GM10248 (cell line): ENCODE data around the gene IQCB1.
"Not testable (repeated sequence)": the region's sequence is repeated elsewhere in the genome, so short reads cannot be mapped to it uniquely, and the experiment has no call there.

Experiments
- CTCF ChIA-PET: fragments of 300-600 bp; sonication (Branson Sonifier 250); formaldehyde crosslinking; extraction: SDS; loops from one replicate; lab custom pipeline; 2021; ENCODE audit warnings: antibody characterized with exemption; lab: Yijun Ruan, JAX
- POLR2A ChIA-PET: fragments of 350-650 bp; sonication (Branson Sonifier 250); formaldehyde crosslinking; extraction: SDS; loops from one replicate; lab custom pipeline; 2020; ENCODE audit warnings: antibody characterized with exemption; lab: Yijun Ruan, JAX
- DNase-seq: peaks from one replicate; pipeline ENCODE4 v3.0.0; 2012; ENCODE audit errors: extremely low spot score
- TF ChIP-seq, protein P1 (sequence below): IDR thresholded peaks from 2 replicates; pipeline ENCODE4 v1.5.1; 2012; ENCODE audit warnings: mild to moderate bottlenecking, low read depth; ENCODE audit errors: extremely low read depth, missing control alignments, control extremely low read depth

Gene IQCB1

DNA sequence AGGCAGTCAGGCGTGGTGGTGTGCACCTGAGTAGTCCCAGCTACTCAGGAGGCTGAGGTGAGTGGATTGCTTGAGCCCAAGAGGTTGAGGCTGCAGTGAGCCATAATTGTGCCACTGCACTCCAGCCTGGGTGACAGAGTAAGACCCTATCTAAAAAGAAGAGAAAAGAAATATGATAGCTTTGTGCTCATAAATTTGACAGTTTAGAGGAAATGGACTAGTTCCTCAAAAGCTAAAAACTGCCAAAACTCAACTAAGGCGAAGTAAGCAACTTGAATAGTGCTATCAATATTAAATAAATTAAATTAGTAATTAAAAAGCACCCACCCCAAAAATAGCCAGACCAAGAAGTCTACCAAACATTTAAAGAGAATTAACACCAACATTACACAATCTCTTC lies 34.9 kb upstream of the IQCB1 start:
- CTCF ChIA-PET, result interaction anchor here (1.7 kb wide), 1 partner anchor 10 kb away, joined by 5 read pairs; no protein-coding TSS in a partner anchor
- POLR2A ChIA-PET, result no interaction called here

DNA sequence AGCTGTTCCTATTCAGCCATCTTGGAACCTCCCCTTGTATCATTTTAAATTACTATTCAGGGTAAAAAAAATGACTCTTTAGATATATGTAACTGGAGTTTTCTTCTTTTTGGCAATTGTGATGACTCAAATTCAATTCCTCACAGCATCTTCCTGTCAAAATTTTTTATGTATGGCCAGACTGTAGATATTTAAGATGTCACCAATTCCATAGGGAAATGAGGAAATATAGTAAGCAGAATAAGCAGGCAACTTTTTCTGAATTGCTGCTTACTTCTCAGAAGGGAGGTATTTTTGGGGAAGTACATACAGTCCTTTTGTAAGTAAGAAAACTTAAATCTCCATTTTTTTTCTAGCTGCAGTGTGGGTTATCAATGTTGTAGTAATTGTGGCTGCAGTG lies 28.9 kb upstream of the IQCB1 start:
- no peak for DNase-seq
- TF ChIP-seq, protein P1, sequence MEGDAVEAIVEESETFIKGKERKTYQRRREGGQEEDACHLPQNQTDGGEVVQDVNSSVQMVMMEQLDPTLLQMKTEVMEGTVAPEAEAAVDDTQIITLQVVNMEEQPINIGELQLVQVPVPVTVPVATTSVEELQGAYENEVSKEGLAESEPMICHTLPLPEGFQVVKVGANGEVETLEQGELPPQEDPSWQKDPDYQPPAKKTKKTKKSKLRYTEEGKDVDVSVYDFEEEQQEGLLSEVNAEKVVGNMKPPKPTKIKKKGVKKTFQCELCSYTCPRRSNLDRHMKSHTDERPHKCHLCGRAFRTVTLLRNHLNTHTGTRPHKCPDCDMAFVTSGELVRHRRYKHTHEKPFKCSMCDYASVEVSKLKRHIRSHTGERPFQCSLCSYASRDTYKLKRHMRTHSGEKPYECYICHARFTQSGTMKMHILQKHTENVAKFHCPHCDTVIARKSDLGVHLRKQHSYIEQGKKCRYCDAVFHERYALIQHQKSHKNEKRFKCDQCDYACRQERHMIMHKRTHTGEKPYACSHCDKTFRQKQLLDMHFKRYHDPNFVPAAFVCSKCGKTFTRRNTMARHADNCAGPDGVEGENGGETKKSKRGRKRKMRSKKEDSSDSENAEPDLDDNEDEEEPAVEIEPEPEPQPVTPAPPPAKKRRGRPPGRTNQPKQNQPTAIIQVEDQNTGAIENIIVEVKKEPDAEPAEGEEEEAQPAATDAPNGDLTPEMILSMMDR, result no peak
- ChIA-PET POLR2A (no interaction called here), CTCF (interaction anchor here (1.1 kb wide), 1 partner anchor 16 kb away, joined by 4 read pairs; no protein-coding TSS in a partner anchor)

More for the DNA sequence above, 34.9 kb upstream of the IQCB1 start:
- no peak for DNase-seq
- TF ChIP-seq, protein P1, result no peak

DNA sequence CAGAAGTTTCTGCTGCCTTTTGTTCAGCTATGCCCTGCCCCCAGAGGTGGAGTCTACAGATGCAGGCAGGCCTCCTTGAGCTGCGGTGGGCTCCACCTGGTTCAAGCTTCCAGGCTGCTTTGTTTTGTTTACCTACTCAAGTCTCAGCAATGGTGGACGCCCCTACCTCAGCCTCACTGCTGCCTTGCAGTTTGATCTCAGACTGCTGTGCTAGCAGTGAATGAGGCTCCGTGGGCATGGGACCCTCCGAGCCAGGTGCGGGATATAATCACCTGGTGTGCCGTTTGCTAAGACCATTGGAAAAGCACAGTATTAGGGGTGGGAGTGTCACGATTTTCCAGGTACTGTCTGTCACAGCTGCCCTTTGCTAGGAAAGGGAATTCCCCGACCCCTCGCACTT lies 28.4 kb upstream of the IQCB1 start:
- CTCF ChIA-PET, result interaction anchor here (1.3 kb wide), 1 partner anchor 17 kb away, joined by 4 read pairs; no protein-coding TSS in a partner anchor
- POLR2A ChIA-PET, DNase-seq: not testable (repeated sequence)

DNA sequence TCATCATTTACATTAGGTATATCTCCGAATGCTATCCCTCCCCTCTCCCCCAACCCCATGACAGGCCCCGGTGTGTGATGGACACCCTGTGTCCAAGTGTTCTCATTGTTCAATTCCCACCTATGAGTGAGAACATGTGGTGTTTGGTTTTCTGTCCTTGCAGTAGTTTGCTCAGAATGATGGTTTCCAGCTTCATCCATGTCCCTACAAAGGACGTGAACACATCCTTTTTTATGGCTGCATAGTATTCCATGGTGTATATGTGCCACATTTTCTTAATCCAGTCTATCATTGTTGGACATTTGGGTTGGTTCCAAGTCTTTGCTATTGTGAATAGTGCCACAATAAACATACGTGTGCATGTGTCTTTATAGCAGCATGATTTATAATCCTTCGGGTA lies 22.9 kb upstream of the IQCB1 start:
- POLR2A ChIA-PET, CTCF ChIA-PET, DNase-seq: not testable (repeated sequence)

DNA sequence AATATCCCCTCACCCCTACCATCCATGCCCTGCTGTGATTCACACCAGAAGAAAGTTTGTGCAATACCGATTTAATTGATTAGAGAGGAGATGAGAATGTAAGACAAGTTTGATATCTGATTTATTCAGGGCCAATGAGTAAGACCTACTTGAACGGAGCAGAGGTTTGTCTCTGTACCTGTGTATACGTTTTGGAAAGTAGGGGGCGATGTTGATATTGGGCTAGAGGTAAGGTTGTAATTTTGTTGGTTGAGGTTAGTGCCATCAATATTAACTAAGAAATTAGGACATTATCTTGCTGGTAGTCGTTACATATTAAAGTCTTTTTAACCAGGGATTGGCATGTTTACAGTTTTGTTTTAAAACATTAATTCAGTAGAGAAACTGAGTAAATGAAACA lies 20.7 kb upstream of the IQCB1 start:
- CTCF ChIA-PET, result no interaction called here
- POLR2A ChIA-PET, result no interaction called here
- no peak for DNase-seq
- TF ChIP-seq, protein P1, result no peak

DNA sequence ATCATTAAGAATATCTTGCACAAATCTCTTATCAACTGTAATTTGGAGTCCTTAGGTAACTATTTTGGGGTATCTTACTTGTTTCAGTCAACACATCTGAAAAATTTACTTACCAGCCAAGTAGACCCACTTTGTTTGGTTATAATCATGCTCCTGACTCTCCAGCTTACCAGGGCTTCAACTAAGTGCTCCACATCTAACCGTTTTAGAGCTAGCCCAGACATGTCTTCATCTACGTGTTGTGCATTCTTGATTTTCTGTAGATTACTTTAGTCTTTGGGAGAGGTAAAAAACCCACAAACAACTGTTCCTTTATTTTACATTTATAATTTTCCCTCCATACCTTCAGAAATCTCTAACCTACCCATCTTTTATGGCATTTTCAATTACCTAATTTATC lies 17.4 kb upstream of the IQCB1 start:
- ChIA-PET CTCF (interaction anchor here (0.8 to 1.6 kb wide), 2 partner anchors 21 to 306 kb away, joined by 4 to 7 read pairs; partner anchors contain the start of gene POLQ), POLR2A (no interaction called here)
- TF ChIP-seq, protein P1, result no peak
- no peak for DNase-seq

DNA sequence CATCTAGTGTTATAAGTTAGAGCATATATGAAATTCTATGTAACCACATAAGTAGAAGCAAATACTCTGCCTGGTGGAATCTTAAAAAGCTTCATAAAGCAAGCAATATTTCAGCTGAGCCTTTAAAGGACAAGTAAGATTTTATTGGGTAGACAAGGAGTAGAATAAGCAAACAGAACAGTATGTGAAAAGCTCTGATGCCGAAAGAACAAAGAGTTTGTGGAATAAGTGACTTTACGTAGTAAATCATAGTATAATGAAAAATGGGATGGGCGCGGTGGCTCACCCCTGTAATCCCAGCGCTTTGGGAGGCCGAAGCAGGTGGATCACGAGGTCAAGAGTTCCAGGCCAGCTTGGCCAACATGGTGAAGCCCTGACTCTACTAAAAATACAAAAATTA lies 10.0 kb upstream of the IQCB1 start:
- DNase-seq, result no peak
- ChIA-PET POLR2A (no interaction called here), CTCF (interaction anchor here (1.3 kb wide), 1 partner anchor 14 kb away, joined by 4 read pairs; no protein-coding TSS in a partner anchor)
- TF ChIP-seq, protein P1, result no peak

DNA sequence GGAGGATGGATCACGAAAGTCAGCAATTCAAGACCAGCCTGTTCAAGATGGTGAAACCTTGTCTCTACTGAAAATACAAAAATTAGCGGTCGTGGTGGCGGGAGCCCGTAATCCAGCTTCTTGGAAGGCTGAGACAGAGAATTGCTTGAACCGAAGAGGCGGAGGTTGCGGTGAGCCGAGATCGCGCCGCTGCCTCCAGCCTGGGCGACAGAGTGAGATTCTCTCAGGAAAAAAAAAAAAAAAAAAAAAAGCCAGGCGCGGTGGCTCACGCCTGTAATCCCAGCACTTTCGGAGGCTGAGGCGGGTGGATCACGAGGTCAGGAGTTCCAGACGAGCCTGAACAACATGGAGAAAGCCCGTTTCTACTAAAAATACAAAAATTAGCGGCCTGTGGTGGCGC lies 5.1 kb upstream of the IQCB1 start:
- TF ChIP-seq, protein P1, result no peak
- ChIA-PET POLR2A (no interaction called here), CTCF (no interaction called here)
- DNase-seq, result no peak
